A549 (cell line): ENCODE results near the gene SPECC1L.

Experiments
- JUN ChIP-seq, 2 experiments: fragments of >200 bp; sonication (Bioruptor Twin); formaldehyde crosslinking; IDR thresholded peaks; 2 replicates in 1 of 2; 3 replicates in 1 of 2; pipeline ENCODE4 v1.6.1; 2016 to 2017
- KDM1A ChIP-seq: fragments of 200-600 bp; sonication (generic); IDR thresholded peaks from 2 replicates; pipeline ENCODE4 v1.6.1; 2016; ENCODE audit warnings: low read depth, mild to moderate bottlenecking
- POLR2A ChIP-seq: IDR thresholded peaks from 2 replicates; pipeline ENCODE4 v1.6.1; 2012; ENCODE audit warnings: mild to moderate bottlenecking, low read length
- TF ChIP-seq, protein P1 (sequence below): fragments of >200 bp; sonication (Bioruptor Twin); formaldehyde crosslinking; IDR thresholded peaks from 3 replicates; pipeline ENCODE4 v1.5.1; 2016

DNA sequence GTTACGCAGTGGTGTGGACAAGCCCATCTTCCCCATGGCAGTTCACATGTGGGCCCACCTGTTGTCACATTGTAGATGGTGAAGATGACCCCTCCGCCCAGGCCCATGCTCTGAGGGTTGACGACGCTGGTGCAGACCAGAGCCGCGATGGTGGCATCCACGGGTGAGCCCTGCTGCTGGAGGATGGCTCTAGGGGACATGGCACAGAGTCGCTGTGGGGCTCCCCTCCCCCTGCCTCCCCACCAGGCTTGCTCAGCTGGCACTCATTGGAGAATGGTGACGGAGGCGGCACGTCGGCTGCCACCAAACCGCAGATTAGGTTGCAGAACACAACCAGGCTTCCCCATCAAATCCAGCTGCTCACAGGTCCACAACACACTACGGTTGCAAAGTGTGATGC lies 36.8 kb upstream of the SPECC1L start:
- TF ChIP-seq KDM1A = no peak
- TF ChIP-seq, protein P1, sequence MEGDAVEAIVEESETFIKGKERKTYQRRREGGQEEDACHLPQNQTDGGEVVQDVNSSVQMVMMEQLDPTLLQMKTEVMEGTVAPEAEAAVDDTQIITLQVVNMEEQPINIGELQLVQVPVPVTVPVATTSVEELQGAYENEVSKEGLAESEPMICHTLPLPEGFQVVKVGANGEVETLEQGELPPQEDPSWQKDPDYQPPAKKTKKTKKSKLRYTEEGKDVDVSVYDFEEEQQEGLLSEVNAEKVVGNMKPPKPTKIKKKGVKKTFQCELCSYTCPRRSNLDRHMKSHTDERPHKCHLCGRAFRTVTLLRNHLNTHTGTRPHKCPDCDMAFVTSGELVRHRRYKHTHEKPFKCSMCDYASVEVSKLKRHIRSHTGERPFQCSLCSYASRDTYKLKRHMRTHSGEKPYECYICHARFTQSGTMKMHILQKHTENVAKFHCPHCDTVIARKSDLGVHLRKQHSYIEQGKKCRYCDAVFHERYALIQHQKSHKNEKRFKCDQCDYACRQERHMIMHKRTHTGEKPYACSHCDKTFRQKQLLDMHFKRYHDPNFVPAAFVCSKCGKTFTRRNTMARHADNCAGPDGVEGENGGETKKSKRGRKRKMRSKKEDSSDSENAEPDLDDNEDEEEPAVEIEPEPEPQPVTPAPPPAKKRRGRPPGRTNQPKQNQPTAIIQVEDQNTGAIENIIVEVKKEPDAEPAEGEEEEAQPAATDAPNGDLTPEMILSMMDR = no peak
- TF ChIP-seq JUN (IDR thresholded peaks at IDR 0.05) = no peak
- no peak for TF ChIP-seq POLR2A
